Breast epithelium (tissue), 3 donors: ENCODE data around the gene CHKA.

Experiments used
- CTCF ChIP-seq, 3 donors: fragments of 450-650 bp; IDR thresholded peaks; one replicate each; pipeline ENCODE4 v1.5.1; 2016 to 2017; ENCODE audit warnings: antibody characterized with exemption in 3 of 3, mild to moderate bottlenecking in 3 of 3, moderate library complexity in 3 of 3
- POLR2A ChIP-seq: fragments of 450-650 bp; IDR thresholded peaks from one replicate; pipeline ENCODE4 v1.6.1; 2016; ENCODE audit warnings: antibody characterized with exemption, mild to moderate bottlenecking, moderate library complexity

GRCh38 chr11:68014947-68015447, 106.2 kb downstream of the CHKA start:
- TF ChIP-seq CTCF (IDR thresholded peaks at IDR 0.05) (no peak), POLR2A (no peak)
